Measurements from ENCODE around the gene EPHX1. TPM values are rescaled to one million over a fixed set of nuclear protein-coding genes. Genes with fewer than 3 reads are reported as not detected.

The EPHX1 gene
- 1.6 and 2.1 TPM in 2 replicates for polyA plus RNA-seq

DNA sequence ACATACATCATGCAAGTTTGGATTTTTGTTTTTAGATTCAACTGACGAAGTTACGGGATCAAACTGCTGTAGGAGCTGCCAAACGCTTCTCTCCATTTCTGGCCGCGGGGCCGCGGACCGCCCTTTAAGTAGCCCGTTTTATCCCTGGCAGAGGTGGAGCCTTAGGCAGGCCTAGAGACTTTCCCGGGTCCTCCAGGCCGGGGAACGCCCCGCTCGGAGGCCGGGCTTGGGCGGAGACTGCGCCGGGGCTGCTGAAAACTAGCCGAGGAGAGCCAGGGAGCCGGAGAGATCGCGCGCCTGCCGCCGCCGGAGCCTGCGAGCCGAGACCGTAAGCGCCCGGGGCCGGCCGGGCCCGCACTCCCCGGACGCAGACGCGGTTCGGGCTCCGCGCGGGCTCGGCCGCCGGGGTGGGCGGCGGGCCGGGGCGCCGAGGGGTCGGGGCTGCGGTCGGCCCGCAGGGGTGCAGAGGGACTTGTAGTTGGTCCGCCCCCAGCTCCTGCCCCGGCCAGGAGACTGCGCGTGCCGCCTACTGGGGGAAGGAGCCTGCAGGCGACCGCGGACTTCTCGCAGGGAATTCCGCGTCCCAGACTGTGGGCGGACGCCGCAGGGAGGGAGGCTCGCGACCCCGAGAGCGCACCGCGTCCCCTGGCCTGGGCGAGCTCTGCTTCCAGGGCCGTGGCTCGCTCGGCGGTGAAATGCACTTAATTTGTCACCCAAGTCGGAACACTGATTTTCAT, at the start of gene EPHX1:
TSS of gene EPHX1 (plus strand) at position 283 of the 737 bp plus-strand sequence. CDS start 18,606 bp downstream, outside the sequence.

DNA sequence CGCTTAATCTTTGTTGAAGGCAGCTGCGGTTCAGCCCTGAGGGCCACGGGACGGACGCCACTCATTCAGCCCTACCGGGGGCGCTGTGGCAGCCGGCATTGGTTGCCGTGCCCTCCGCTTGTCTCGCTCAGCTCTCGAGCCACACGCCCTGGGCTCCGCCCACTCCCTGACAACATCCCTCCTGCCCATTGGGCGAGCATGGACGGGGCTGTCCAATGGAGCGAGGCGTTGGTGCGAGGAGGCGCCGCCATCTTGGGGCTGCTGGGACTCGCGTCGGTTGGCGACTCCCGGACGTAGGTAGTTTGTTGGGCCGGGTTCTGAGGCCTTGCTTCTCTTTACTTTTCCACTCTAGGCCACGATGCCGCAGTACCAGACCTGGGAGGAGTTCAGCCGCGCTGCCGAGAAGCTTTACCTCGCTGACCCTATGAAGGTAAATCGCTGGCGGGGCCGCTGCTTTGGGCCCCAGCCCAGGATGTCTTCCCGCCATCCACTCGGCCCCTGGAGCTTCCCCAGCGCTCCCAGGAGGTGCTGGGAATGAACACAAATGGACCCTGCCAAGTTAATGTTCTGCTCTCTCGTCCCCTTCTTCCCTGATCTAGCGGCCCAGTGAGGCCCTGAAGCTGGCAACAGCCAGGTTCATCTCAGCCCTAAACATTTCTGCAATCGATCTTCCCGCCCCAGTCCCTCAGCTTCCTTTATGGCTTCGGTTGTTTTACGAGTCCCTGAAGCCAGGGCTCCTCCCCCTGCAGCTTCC, 32.2 kb upstream of the EPHX1 start, which contains the start of gene SRP9:
TSS of gene SRP9 (plus strand) at position 244 of the 754 bp plus-strand sequence. CDS start at position 359, 115 bp downstream.

DNA sequence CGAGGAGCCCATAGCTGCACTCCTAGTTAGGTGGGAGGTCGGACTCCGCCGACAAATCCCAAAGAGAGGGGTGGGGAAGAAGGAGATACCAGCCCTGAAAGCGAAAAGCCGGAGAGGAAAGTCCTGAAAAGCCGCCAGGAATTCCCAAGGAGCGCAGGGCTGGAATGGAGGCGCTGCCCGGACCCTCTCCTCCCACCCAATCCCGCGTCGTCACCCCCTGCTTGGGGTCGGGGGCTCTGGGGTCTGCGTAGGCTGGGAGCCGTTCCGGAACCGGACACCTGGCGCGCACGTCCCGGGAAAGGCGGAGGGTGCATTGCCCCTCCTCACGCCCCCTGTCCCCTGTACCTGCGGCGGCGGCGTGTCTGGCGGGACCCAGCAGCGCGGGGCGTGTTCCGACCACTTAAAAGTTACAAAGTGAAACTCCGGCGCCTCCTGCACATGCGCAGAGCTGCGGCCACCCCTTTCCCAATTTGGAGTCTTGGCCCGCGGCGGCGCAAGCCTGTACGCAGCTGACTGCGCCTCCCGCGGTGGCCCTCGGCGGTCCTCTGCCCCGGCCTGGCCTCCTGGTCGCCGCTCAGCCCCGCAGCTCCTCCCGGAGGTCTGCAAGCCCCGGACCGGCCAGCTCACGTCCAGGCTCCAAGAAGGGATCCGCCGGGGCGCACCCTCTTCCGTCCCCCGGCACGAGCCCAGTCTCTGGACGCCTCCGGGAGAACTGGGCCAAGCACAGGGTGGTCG, 72.2 kb downstream of the EPHX1 start, which contains the start of gene TMEM63A:
TSS of gene TMEM63A (minus strand) at position 422 of the 735 bp plus-strand sequence. CDS start 4,800 bp downstream, outside the sequence.

DNA sequence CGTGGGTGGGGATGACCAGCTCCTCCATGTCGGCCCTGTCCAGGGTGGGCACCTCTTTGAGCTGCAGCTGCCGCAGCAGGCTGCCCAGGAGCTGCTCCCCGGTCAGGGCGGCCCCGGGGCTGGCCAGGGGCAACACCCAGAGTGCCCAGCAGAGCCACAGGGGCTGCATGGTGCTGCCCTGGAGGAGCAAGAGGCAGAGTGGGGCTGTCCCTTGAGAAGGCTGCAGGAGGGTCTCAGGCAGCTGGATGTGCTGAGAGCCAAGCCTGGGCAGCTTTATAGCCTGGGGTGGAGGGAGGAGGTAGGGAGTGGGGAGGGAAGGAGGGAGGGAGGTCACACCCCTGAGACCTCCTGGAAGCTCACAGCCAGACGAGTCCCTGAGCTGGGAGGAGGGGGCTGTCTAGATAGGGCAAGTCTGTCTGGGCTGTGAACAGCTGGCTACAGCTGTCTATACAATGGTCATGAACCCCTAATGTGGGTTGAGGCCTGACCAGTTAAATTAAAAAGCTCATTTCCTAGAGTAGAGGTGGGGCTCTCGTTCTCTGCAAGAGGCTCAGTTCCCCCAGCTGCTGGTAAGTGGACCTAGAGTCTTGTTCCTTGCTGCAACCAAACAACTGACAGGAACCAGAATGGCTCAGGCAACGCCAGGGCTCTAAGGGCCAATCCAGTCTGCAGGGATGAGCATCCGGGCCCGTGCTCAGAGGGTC, 79.1 kb downstream of the EPHX1 start, which contains the start of gene LEFTY1:
TSS of gene LEFTY1 (minus strand) at position 249 of the 704 bp plus-strand sequence. CDS start at position 169, 80 bp downstream.

Other genes starting within 250 kb of the EPHX1 start
- 2.5 and 5.0 TPM in 2 replicates for gene ENAH, start 157.0 kb upstream of the EPHX1 start, polyA plus RNA-seq
- 405 and 517 TPM in 2 replicates for gene SRP9, start 32.3 kb upstream of the EPHX1 start, polyA plus RNA-seq
- 0.20 and 0.51 TPM in 2 replicates for gene TMEM63A, start 72.3 kb downstream of the EPHX1 start, polyA plus RNA-seq
- gene LEFTY1, start 79.0 kb downstream of the EPHX1 start, polyA plus RNA-seq, result not detected in 2 replicates
- gene PYCR2, start 114.1 kb downstream of the EPHX1 start, polyA plus RNA-seq, result 3.2 and 5.3 TPM in 2 replicates
- gene LEFTY2, start 131.1 kb downstream of the EPHX1 start, polyA plus RNA-seq, result not detected in 2 replicates
- 3.3 and 5.2 TPM in 2 replicates for gene SDE2, start 189.2 kb downstream of the EPHX1 start, polyA plus RNA-seq